Measurements from ENCODE around the gene FOXA2. TPM values are rescaled to one million over a fixed set of nuclear protein-coding genes. Genes with fewer than 3 reads are reported as not detected.

The FOXA2 gene
- total and polyA plus RNA-seq, 2 of the 13 experiments (the other 11 are each of a cell fraction or from before 2014, with no cell fraction given) = 8.8 to 12.2 TPM

- no peak for TF ChIP-seq PRDM10 (CRISPR knock-in tag; IDR thresholded peaks at IDR 0.05; ENCODE audit: low read depth)
- no peak; the same call in 1 of the 2 replicates for TF ChIP-seq ZSCAN12 (CRISPR knock-in tag; IDR thresholded peaks at IDR 0.05)
- TF ChIP-seq ZNF709 (CRISPR knock-in tag; IDR thresholded peaks at IDR 0.05) = 0 out of 2 replicates have a peak, but pooled peaks have one; percentile 13
- TF ChIP-seq ZNF557 (CRISPR knock-in tag; IDR thresholded peaks at IDR 0.05) = no peak
- no peak for TF ChIP-seq CREB1 (IDR thresholded peaks at IDR 0.05)
- no peak for TF ChIP-seq CREB1 (CRISPR knock-in tag; IDR thresholded peaks at IDR 0.05)
- TF ChIP-seq CEBPG (CRISPR knock-in tag; IDR thresholded peaks at IDR 0.05) = no peak
- no peak for TF ChIP-seq ARID2 (CRISPR knock-in tag; IDR thresholded peaks at IDR 0.05; ENCODE audit: borderline replicate concordance)
- no peak for TF ChIP-seq MBNL3 (CRISPR knock-in tag; conservative IDR thresholded peaks at IDR 0.05)
- TF ChIP-seq GZF1 (CRISPR knock-in tag; IDR thresholded peaks at IDR 0.05) = peak; percentile 58; the same call in 1 of the 2 replicates
- TF ChIP-seq RARA (CRISPR knock-in tag; IDR thresholded peaks at IDR 0.05) = peak; percentile 78
- no peak for TF ChIP-seq PLRG1 (conservative IDR thresholded peaks at IDR 0.05)
- TF ChIP-seq BORCS8-MEF2B (CRISPR knock-in tag; IDR thresholded peaks at IDR 0.05) = no peak
- TF ChIP-seq ZNF446 (CRISPR knock-in tag; IDR thresholded peaks at IDR 0.05) = no peak
- TF ChIP-seq DMTF1 (CRISPR knock-in tag; IDR thresholded peaks at IDR 0.05) = no peak
- peak; percentile 9; the same call in 1 of the 2 replicates for TF ChIP-seq TARDBP (CRISPR knock-in tag; IDR thresholded peaks at IDR 0.05)
- TF ChIP-seq POLR2G (IDR thresholded peaks at IDR 0.05; ENCODE audit: low read depth, low read length) = no peak
- TF ChIP-seq MZF1 (CRISPR knock-in tag; IDR thresholded peaks at IDR 0.05; ENCODE audit: borderline replicate concordance) = no peak
- no peak; the same call in 1 of the 2 replicates for TF ChIP-seq FIP1L1 (IDR thresholded peaks at IDR 0.05; ENCODE audit: borderline replicate concordance, insufficient read depth, low read depth, low read length)
- TF ChIP-seq CENPX (CRISPR knock-in tag; IDR thresholded peaks at IDR 0.05) = no peak
- TF ChIP-seq ZNF280D (CRISPR knock-in tag; IDR thresholded peaks at IDR 0.05) = no peak; the same call in 1 of the 2 replicates
- no peak for TF ChIP-seq TRIM24 (CRISPR knock-in tag; IDR thresholded peaks at IDR 0.05)
- no peak; the same call in 1 of the 2 replicates for TF ChIP-seq ZNF678 (CRISPR knock-in tag; IDR thresholded peaks at IDR 0.05)
Measured at GRCh38 chr20:22586645-22587310, 2.4 kb upstream of the FOXA2 start (continued).
